HG03571 (cell line): ENCODE measurements around the gene IDUA.
"Not testable (repeated sequence)": the region's sequence is repeated elsewhere in the genome, so short reads cannot be mapped to it uniquely, and the experiment has no call there.

ENCODE experiments used
- ATAC-seq: cut with Tn5 transposase; IDR thresholded peaks from one replicate; pipeline ENCODE4 v1.9.1; 2021; ENCODE audit not compliant: unreplicated experiment

Gene IDUA

GRCh38 chr4:1043162-1043561 lies 56.3 kb downstream of the IDUA start:
- no peak for ATAC-seq

- no peak for ATAC-seq
Observed at GRCh38 chr4:1043651-1044468, 57.0 kb downstream of the IDUA start.

GRCh38 chr4:1044469-1045192 lies 57.8 kb downstream of the IDUA start:
- no peak for ATAC-seq

GRCh38 chr4:1045193-1045594 lies 58.4 kb downstream of the IDUA start:
- no peak for ATAC-seq

DNA sequence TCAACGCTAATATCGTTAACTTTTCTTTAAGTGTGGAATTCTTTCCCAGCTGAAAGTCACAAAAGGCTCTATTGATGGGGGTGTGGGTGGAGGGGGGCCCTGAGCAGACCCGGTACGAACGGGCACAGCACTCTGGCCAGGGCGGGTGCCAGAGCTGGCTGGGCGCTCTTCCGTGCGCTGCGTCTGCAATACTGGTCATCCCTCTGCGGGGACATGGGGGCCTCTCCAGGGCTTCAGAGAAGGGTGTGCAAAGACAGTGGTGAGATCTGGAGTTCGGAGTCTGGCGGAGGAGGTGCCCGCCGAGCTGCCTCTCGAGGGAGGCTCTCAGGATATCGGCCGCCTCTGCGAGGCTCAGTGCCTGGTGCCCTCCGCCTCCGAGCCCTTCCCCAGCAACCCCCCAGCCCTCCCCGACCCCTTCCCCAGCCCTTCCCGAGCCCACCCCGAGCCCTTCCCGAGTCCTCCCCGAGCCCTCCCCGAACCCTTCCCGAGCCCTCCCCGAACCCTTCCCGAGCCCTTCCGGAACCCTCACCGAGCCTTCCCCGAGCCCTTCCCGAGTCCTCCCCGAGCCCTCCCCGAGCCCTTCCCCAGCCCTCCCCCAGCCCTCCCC lies 58.9 kb downstream of the IDUA start:
- ATAC-seq, result no peak

DNA sequence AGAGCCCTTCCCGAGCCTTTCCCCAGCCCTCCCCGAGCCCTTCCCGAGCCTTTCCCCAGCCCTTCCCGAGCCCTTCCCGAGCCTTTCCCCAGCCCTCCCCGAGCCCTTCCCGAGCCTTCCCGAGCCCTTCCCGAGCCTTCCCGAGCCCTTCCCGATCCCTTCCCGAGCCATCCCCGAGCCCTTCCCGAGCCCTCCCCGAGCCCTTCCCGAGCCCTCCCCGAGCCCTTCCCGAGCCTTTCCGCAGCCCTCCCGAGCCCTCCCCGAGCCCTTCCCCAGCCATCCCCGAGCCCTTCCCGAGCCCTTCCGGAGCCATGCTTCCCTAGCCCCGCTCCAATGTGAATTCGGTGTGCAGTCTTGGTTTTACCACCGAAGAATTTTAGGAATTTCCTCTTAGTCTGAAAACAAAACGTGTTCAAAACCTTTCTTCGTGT lies 59.8 kb downstream of the IDUA start:
- ATAC-seq, result not testable (repeated sequence)

GRCh38 chr4:1047106-1047975 lies 60.5 kb downstream of the IDUA start:
- ATAC-seq, result no peak

DNA sequence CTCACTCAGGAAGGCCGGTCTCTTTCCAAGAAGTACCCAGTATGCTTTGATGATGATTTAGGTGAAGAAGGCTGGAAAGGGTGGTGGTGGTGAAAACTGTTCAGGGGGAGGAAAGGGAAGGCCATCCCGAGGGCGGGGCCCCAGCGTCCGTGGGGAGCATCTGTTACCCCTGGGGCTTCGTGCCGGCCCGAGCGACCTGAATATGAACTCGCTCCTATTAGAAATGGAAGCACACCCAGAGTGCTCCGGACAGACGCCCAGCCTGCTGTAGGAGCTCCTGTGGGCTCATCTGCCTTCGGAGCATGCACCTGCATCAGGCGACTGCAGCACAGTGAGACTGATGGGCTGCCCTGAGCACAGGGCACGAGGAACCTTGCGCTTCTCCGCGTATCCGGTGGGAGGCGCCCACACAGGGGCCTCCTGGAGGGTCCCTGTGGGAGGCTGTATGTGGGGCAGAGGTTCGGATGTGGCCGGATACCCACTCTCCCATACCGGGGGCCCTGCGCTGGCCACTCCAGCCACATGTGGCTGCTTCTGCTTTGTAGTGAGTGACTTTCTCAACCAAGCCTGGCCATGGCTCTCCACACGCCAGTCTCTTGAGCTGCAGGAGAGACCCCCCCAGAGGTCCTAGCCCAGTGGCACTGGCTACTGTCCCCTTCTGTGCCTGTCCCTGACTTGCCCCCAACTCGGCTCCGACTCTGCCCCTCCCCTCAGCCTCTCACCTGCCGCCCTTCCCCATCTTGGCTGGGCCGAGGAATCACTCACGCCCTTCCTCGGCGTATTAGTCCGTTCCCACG lies 61.3 kb downstream of the IDUA start:
- ATAC-seq, result no peak

GRCh38 chr4:1048773-1049590 lies 62.1 kb downstream of the IDUA start:
- ATAC-seq, result no peak

DNA sequence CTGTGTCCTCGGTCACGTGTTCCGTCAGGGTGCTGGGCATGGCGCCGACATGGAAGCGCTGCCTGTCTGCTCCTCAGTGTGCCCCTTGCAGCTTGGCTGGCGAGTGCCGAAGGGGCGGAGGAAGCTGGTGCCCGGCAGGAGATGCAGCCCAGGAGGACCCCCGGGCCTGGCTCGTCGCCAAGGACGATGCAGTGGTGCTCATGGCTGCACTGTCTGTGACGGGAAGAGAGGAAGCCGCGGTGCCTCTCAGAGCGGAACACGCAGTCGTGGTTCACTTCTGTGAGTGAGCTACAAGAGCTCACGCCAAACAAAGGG lies 62.7 kb downstream of the IDUA start:
- ATAC-seq, result no peak

DNA sequence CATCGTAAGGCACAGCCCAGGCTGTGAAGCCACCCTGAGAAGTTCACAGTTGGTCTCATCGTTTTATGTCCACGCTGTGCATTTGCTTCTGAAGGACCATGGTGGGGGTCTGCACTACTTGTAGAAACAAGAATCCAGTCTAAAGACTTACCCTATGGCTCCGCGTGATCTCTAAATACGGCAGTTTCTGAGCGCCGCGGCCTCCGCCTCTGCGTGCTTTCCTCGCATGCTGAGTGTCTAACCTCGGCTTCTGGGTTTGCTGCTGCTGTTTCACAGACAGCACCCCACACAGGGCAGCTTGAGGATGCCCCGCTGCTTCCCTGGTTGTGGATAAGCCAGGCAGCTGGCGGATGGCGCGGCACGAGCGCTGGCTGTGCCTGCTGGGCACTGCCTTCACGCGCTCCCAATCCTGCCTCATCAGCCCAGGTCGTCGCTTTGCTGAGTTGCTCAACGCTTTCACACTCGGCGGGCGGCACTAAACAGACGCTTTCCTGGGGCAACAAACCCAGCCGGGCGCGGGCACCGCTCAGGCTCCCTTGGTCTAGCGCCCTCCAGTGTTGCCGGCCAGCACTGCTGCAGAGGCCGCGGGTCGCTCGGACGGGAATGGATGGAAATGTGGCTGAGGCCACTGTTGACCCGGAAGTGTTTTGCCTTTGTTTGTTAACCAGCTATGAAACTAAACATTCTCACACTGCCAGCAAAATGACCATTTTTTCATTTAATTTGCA lies 63.8 kb downstream of the IDUA start:
- no peak for ATAC-seq

DNA sequence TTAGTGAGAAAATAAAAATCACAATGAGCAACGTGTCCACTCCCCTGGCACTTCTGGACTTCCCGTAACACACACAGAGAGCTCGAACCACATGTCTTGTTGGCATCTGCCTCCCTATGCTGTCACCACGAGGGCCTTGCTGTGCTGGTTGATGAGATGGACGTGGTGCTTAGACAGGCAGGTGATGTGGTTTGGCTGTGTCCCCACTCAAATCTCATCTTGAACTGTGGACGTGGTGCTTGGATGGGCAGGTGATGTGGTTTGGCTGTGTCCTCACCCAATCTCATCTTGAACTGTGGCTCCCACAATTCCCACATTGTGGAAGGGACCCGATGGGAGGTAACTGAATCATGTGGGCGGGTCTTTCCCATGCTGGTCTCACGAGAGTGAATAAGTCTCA lies 64.6 kb downstream of the IDUA start:
- no peak for ATAC-seq

GRCh38 chr4:1052231-1052671 lies 65.4 kb downstream of the IDUA start:
- no peak for ATAC-seq

DNA sequence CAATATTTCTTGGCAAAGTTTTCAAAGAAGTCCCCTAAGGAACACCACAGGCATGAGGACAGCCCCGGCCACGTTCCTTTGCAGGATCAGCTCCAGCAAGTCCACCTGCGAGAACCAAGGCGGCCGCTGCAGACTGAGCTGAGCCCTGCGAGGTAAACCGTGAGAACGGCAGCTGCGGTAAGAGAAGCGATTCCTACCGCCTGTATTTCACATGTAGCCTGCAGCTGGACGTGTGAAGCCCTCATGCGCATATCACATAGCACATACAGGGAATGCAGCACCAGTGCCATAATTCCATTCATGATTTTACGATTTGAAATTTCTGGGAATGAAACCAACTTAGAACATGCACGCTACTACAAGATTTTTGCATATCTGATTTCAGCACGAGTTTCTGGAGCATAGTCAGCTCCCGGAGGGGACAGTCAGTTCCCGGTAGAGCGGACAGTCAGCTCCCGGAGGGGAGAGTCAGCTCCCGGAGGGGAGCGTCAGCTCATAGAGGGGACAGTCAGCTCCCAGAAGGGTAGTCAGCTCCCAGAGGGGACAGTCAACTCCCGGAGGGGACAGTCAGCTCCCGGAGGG lies 66.3 kb downstream of the IDUA start:
- no peak for ATAC-seq

DNA sequence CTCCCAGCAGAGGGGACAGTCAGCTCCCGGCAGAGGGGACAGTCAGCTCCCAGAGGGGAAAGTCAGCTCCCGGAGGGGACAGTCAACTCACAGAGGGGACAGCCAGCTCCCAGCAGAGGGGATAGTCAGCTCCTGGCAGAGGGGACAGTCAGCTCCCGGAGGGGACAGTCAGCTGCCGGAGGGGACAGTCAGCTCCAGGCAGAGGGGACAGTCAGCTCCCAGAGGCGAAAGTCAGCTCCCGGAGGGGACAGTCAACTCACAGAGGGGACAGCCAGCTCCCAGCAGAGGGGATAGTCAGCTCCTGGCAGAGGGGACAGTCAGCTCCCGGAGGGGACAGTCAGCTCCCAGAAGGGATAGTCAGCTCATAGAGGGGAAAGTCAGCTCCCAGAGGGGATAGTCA lies 67.0 kb downstream of the IDUA start:
- ATAC-seq, result not testable (repeated sequence)
